NK-92 (cell line): ENCODE measurements around the gene BMAL2.

Experiments used
- DNase-seq: peaks from one replicate; lab custom pipeline; 2025; ENCODE audit not compliant: unreplicated experiment; lab: John Stamatoyannopoulos, UW

The BMAL2 gene, protein sequence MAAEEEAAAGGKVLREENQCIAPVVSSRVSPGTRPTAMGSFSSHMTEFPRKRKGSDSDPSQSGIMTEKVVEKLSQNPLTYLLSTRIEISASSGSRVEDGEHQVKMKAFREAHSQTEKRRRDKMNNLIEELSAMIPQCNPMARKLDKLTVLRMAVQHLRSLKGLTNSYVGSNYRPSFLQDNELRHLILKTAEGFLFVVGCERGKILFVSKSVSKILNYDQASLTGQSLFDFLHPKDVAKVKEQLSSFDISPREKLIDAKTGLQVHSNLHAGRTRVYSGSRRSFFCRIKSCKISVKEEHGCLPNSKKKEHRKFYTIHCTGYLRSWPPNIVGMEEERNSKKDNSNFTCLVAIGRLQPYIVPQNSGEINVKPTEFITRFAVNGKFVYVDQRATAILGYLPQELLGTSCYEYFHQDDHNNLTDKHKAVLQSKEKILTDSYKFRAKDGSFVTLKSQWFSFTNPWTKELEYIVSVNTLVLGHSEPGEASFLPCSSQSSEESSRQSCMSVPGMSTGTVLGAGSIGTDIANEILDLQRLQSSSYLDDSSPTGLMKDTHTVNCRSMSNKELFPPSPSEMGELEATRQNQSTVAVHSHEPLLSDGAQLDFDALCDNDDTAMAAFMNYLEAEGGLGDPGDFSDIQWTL

DNA sequence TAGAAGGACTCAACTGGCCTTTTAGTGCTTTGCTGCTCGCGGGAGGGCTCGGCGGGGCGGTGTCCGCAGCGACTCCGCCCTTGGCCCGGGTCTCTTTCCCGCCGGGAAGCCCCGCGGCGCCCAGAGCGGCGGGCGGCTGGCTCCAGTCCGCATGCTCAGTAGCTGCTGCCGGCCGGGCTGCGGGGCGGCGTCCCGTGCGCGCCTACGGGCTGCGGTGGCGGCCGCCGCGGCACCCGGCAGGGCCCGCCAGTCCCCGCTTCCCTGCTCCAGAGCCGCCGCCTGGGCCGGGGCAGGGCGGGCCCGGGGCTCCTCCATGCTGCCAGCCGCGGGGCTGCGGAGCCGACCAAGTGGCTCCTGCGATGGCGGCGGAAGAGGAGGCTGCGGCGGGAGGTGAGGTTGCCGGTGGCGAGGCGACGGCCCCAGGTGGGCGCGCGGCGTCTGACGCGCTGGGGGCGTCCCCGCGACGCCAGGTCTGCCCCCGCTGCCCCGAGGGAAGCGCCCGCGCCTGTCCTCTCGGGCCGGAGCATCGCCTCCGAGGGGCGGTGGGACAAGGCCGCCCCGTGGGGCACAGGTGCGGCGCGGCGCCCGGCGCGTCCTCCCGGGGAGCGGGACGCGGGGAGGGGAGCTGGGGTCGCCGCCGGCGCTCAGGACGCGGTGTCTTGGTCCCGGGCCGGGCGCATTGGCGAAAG, at the start of gene BMAL2:
Gene BMAL2 (plus strand): TSS at position 123 of the 689 bp plus-strand sequence. CDS start 237 bp downstream, at position 360.
- DNase-seq = no peak

DNA sequence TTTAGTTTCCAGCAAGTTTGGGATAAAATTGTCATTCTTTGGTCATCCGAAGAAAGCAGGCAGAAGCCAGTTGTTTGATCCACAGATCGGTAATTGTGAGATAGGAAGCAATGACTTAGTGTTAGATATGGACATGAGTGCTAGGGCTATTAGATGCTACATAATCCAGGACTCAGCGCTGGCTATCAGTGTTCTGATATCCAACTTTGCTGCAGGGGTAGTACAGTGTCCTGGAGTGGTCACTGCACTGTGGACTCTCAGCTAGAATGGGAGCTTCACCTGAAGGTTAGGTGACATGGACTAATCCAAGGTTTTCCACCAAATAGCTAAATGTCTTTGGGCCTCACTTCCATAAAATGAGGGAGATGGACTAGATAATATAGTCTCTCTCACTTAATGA, 48.6 kb upstream of the BMAL2 start:
- DNase-seq = no peak

DNA sequence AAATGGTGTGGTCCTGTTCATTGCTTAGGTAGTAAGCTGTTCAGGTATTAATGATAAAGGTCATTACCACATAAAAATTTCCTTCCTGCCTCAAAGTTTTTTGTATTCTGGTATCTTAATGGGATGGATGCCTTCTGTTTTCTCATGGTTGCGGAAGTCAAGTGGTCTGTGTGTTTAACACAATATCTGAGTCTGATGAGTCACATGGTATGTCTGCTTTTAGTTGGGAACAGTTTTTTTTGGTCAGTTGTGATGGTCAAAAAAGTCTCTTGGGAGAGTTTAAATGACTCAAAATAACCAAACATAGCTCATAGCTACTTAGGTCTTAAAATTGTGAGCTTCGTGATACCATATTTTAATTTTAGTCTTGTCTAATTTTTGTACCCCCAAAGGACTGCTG, 47.9 kb upstream of the BMAL2 start:
- no peak for DNase-seq

DNA sequence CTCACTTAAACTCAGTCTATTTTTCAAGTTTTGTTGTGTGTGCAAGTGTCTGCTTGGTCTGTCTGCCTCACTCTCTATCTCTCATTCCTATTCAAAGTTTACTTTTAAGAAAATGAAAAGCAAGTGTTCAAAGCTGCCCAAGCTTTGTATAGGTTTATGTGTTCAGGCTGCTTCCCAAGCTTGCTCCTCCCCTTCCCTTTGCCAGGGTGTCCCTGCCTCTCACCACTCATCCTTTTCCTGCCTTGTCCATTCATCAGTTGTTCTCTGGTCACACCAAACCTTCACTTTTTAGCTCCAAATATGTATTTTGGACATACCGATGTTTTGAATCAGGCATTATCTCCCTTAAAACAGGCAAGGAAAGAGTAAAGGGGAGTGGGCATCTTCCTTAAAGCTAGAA, 47.2 kb upstream of the BMAL2 start:
- no peak for DNase-seq

DNA sequence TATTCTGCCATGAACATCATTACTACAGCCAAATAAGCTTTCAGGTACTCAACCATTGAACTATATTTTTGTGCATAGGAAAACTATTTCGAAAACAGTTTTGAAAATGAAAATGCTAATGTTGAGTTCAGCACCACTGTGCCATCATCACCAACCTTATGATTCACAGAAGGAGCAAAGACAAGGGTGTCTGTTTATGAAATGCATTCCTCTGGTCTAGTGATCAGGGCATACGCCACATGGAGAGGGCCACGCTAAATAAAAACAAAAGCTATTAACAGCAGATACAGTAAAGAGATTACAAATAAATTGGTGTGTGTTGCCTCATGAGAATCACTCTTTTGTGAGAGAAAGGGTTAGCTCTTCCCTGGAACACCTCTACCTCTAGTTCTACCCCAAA, 43.2 kb upstream of the BMAL2 start:
- DNase-seq = no peak

DNA sequence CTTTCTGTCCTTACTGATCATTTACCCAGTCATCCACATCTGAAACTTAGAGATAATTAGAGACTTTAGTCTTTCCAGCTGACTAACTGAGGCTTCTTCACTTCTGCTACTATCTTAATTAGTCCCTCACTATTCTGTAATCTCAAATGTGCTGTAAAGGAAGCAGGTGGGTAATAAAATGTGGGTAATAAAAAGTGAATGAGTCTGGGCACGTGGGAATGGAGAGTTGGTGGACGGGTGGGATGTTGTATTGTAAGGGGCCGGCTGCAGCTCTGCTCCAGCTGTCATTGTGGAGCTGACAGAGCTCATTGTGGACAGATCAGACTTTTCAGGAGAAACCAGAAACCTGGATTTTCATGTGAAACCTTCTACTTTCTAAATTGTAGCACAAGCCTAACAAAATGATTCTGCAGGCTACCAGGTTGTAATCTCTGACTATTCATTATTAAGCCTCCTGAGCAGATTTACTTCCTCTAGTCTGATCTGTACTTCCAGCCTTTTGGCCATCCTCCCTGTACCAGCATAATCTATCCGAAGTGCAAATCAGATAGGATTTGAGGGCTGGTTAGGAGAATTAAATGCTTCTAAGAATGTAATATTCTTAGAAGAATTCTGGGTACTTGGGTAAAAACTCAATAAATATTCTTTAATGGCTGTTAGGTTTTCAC, 42.0 kb upstream of the BMAL2 start:
- no peak for DNase-seq

DNA sequence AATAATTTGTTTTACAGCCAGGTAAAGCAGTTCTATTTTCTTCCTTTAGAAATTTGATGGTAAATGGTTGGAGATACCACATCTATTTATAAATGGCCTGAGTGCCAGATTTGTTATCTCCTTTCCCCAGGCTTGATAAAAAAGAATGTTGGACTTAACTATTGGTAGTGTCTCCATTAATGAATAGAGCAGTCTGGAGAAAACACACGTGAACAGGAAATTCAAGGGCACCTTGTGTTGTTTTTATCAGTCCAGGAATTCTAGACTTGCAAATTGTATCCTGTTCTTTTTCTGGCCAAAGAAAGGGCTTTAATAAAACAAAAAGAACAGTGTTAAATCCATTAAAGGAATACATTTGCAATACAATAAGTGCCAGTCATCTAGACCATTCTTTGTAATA, 40.8 kb upstream of the BMAL2 start:
- no peak for DNase-seq

DNA sequence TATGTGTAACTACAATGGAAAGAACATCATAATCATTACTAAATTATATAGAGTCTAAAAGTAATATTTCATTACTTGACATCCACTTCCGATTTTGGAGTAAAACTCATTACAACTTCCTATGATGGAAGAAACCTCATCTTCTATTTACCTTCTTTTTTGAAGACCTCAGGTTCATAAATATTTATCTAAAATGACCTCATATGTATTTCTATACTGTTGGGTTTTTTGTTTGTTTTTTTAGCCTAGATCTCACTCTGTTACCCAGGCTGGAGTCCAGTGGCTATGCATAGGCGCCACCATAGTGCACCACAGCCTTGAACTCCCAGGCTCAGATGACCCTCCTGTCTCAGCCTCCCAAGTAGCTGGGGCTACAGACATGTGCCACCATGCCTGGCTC, 39.9 kb upstream of the BMAL2 start:
- no peak for DNase-seq

DNA sequence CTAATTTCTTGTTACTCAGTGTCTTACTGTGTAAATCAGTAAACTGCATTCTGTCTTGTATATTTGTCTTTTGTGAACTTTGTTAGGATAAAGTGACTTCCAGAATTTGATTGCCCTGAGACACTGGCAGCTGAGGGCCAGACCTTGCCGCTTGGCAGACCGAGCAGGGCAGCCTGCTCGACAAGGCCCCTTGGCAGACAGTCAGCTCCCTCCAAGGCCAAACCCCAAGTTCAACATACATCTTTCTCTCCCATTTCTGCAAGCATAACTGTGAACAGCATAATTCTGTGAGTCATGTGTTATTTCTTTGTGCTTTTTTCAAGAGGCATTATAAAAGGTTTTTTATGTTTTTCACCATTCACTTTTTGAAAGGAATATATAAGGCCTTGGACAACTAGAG, 39.2 kb upstream of the BMAL2 start:
- no peak for DNase-seq

DNA sequence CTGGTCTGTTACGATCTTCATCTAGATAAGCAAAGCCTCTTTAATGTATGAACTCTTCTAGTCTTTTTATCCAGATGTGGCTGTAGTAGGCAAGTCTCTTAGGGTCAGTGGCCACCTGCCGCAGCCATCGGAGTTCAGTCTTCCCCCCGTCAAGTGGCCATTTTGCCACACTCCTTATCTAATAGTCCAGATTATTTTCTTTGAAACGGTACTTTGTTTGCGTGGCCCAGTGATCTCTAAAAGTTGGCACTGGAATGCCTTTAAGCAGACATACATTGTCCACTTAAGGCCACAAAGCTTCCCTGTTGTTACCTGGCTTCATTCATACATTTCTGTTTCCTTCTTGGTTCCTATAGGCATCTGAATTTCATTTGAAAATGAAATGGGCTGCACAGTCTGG, 36.0 kb upstream of the BMAL2 start:
- no peak for DNase-seq

DNA sequence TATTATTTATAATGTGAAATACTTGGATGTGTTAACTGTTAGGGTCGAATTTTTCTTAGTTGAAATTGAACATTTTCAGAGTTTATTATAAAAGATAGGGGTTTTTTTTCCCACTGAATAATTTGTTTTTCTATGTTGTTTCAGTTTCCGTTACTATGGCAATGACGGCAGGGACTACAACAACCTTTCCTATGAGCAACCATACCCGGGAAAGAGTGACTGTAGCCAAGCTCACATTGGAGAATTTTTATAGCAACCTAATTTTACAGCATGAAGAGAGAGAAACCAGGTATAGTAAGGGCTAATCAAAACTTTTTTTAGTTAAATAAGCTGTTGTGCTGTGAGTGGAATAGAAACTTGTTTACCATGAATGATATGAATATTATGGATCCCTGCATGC, 35.1 kb upstream of the BMAL2 start:
- DNase-seq = no peak

DNA sequence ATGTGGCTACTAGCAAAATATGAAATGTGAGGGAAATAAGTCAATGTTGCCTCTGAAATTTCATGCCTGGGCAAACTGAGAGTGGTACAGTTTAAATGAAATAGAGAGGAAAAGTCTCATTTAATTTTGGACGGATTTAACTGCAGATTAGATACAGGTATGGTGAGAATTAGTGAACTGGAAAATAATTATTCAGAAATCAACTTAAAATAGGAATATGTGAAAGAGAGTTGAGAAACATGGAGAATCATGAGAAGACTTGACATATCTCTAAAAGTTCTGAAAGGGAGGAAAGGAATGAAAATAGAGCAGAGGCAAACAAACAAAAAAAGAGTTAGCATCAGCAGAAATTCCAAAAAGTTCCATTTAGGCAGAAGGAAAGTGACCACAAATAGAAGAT, 33.5 kb upstream of the BMAL2 start:
- DNase-seq = no peak

DNA sequence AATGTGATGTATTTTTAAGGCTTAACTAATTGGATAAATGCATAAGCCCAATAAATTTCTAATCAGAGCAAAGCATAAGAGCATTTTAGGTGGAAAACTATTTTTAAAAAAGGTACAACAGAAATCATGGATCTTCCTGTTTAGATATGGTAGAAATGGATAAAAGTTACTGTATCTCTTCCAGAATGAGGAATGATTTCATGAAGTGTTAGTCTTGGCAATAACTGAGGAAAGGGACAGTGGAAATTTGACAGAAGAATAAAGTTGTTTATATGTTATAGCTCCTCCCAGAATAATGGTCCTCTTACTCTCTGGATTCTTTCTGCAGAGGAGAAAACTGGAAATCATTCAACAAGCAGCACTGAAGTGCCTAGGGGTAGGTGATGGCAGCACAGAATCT, 32.4 kb upstream of the BMAL2 start:
- DNase-seq = no peak

DNA sequence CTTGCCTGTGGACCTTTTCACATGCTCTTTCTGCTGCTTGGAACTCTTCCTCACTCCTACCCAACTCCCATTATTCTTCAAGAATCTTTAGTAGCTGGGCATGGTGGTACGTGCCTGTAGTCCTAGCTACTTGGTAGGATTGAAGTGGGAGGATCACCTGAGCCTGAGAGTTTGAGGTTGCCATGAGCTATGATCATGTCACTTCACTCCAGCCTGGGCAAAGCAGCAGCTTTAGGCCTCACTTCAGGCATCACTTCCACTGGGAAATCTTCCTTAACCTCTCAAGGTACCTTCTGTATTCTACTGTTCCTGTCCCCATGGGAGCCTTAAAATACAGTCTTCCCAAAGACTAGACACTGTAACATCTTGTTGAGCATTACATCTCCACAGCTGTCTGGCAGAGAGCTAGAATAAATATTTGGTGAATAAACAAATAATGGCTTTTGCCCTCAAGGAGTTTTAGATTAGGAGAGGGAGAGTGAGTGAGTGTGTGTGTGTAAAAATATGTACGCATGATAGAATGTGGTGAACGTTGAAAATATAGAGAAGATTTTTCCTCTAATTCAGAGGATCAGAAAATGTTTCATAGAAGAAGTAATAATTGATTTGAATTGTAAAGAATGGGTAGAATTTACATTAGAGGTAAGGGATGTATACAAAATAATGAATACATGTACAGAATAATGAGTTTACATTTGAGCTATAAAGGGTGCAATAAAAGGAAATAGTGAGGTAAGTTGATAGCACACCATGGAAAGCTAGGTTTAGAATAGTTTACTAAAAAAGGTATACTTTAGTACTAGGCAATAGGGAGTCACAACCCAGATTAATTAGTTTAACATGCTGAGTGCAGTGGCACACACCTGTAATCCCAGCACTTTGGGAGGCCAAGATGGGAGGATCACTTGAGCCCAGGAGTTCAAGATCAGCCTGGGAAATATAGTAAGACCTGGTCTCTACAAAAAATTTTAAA, 29.2 kb upstream of the BMAL2 start:
- DNase-seq = no peak

DNA sequence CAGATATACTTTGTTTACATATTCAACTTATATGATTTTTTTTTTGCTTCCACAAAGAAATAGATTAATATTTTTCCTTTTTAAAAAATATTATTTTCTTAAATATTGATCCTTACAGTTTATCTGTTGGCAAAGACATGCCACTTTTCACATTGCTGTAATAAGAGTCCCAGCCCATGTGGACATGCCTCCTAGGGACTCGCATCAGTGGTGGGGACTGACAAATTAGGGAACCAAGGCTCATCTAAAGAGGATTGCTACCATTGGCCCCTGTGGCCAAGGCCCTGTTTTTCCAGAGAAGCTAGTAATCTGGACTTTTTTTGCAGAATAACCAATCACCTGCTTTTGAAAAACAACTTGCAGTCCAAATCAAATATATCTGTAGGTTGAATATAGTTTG, 27.8 kb upstream of the BMAL2 start:
- no peak for DNase-seq

DNA sequence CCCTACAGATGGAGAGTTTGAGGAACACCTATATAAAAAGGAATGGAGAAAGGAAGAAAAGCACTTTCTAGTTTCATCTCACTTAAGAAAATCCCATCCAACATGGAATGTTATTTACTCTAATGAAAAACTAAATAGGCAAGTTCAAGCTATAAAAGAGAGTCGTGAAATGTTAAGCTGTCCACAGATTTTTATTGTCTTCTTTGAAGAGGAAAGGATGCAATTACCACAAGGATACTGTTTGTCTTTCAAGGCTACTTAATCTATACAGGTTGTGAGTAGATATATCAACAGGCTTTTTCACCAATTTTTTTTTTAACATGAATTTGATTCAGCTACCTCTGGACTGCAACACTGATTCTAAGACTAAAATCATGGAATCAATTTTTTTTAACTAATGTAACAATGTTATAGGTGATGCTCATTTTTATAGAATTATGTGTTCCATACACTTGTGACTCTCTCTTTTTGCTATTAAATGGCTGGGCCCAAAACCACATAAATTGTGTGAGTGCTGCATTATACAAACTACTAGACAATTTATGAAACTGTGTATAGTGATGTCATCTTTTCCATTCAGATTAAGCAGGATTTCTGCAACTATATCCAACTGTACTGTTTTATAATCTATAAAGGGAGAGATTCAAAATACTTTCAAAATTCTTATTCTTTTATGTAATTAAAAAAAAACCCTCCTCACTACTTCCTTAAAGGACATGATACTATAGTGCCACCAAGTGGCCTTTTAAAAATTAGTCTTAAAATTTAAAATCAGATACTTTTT, 26.8 kb upstream of the BMAL2 start:
- no peak for DNase-seq

DNA sequence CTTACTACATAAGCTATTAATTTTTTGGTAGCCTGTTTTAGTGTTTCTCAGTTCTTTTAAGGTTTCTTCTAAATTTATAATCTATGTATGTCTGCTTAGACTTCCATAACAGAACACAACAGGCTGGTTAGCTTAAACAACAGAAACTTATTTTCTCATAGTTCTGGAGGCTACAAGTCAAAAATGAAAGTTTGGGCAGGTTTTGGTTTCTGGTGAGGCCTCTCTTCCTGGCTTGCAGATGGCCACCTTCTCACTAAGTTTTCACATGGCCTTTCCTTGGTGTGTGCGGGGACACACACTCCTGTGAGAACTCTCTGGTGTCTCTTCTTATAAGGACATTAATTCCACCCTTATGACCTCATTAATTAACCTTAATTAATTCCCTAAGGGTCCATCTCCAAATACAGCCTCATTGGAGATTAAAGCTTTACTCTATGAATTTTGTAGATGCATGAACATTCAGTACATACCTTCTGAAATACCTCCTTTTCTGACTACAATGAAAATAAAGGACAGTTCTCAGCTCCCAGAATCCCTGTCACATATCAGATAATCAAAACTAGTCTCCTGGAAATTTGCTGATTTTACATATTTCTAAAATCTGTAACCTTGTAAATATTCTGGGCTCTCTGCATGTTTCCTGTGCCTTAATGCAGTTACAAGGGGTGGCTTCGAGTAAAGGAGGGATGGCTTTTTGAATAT, 23.2 kb upstream of the BMAL2 start:
- DNase-seq = no peak

DNA sequence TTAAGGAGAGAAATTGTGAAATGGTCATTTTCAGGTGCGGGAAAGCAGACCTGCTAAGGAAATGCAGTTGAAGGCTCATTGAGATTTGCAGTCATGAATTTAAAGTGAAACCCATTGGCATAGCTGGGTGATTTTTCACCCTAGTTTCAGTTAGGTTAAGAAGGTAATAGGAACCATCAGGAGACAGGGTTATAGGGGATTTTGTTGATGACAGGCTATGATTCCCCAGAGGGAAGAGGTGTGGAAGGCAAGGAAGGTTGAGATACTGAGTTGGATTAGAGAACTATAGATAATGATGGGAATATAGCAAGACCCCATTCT, 22.7 kb upstream of the BMAL2 start:
- no peak for DNase-seq

DNA sequence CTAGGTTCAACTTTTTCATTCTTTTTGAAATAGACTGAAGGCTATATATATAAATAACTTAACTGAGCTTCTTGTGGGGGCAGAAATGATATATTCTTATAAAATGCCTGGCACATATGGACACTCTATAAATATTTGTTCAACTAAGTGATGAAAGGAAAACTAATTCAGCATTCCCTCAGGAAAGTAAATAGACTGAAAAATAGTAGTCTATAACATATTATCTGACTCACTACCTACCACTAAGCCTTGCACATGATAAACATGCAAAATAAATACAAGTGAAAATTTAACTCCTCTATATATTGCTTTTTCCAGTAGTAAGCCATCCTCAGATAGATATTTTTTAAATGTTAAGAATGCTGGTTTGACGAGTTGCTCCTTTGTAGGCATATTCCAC, 15.7 kb upstream of the BMAL2 start:
- no peak for DNase-seq
